Measurements from ENCODE around the gene DNAJA2.
A peak's percentile ranks its signal among the peaks of the same experiment; 100 is the strongest.

The DNAJA2 gene

DNA sequence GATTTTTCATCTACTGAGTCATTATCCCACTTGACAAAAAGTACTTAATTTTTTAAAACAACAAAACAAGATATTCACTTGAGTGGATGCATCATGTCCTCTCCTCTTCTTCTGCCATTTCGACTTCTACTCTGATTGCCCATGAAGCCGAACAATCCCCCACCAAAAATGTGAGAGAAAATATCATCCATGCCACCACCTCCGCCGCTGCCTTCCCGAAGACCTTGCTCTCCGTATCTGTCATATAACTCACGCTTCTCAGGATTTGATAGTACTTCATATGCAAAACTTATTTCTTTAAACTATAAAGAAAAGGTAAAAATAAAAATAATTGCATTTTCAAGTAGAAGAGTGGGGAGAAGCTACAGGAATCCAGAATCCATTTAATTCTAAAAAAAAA, 2.2 kb downstream of the DNAJA2 start:
- no peak for DNase-seq (ENCODE audit: low read depth)
- TF ChIP-seq CTCF (IDR thresholded peaks at IDR 0.05; ENCODE audit: control insufficient read depth, extremely low read depth, insufficient read depth) = no peak
- H3K4me3 ChIP-seq (ENCODE audit: low read depth, low read length) = peak overlapping the region; percentile 79; the same call in 1 of the 2 replicates

DNA sequence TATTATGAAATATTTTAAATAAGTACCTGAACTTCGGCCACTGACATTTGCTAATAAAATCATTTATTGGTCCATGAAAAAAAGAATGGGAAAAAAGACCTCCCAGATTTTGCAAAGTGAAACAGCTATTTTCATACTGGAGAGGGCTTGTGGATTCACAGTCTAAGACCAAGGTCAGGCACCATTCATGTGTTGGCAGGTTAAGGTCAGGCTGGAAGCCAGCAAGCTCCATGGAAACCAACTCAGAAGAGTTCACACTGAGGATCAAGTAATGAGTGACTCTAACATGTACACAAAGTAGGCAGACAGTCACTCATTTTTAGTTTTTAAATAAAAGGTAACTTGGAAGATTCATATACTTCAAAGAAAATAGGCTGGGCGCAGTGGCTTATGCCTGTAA, 3.4 kb downstream of the DNAJA2 start:
- TF ChIP-seq CTCF (IDR thresholded peaks at IDR 0.05; ENCODE audit: control insufficient read depth, extremely low read depth, insufficient read depth) = no peak
- no peak overlapping the region for H3K4me3 ChIP-seq (ENCODE audit: low read depth, low read length)
- DNase-seq (ENCODE audit: low read depth) = no peak

- no peak overlapping the region for H3K4me3 ChIP-seq (ENCODE audit: low read depth, low read length)
- DNase-seq (ENCODE audit: low read depth) = no peak
- TF ChIP-seq CTCF (IDR thresholded peaks at IDR 0.05; ENCODE audit: control insufficient read depth, extremely low read depth, insufficient read depth) = no peak
Measured at GRCh38 chr16:46968063-46968435, 5.4 kb downstream of the DNAJA2 start.

- no peak for DNase-seq (ENCODE audit: low read depth)
- no peak overlapping the region for H3K4me3 ChIP-seq (ENCODE audit: low read depth, low read length)
- TF ChIP-seq CTCF (IDR thresholded peaks at IDR 0.05; ENCODE audit: control insufficient read depth, extremely low read depth, insufficient read depth) = no peak
Measured at GRCh38 chr16:46962629-46963028, 10.8 kb downstream of the DNAJA2 start.

- no peak overlapping the region for H3K4me3 ChIP-seq (ENCODE audit: low read depth, low read length)
Measured at GRCh38 chr16:46961373-46962353, 11.8 kb downstream of the DNAJA2 start.

GRCh38 chr16:46954562-46954961, 18.9 kb downstream of the DNAJA2 start:
- peak; percentile 72 for DNase-seq (ENCODE audit: low read depth)
- H3K4me3 ChIP-seq (ENCODE audit: low read depth, low read length) = no peak overlapping the region
- TF ChIP-seq CTCF (IDR thresholded peaks at IDR 0.05; ENCODE audit: control insufficient read depth, extremely low read depth, insufficient read depth) = no peak

More at GRCh38 chr16:46961373-46962353, 11.8 kb downstream of the DNAJA2 start:
- DNase-seq (ENCODE audit: low read depth) = no peak
- TF ChIP-seq CTCF (IDR thresholded peaks at IDR 0.05; ENCODE audit: control insufficient read depth, extremely low read depth, insufficient read depth) = no peak
